WERI-Rb-1 (cell line): ENCODE data around the gene OR52K2.
"Not testable (repeated sequence)": the region's sequence is repeated elsewhere in the genome, so short reads cannot be mapped to it uniquely, and the experiment has no call there.

Experiments used
- DNase-seq: peaks from one replicate; pipeline ENCODE4 v3.0.0-alpha.2; 2020
- H3K27ac ChIP-seq: fragments of 250-450 bp; sonication (Bioruptor Pico); 2 replicates; pipeline ENCODE4 v1.5.1; 2020; ENCODE audit warnings: mild to moderate bottlenecking, moderate library complexity
- H3K27me3 ChIP-seq: fragments of 250-450 bp; sonication (Bioruptor Pico); 2 replicates; pipeline ENCODE4 v1.5.1; 2021; ENCODE audit warnings: mild to moderate bottlenecking, low read depth, moderate library complexity; ENCODE audit not compliant: insufficient read depth, severe bottlenecking
- H3K36me3 ChIP-seq: fragments of 250-450 bp; sonication (Bioruptor Pico); 2 replicates; pipeline ENCODE4 v1.5.1; 2020; ENCODE audit warnings: mild to moderate bottlenecking, moderate library complexity
- H3K4me3 ChIP-seq: 2 replicates; pipeline ENCODE4 v1.5.1; 2011; ENCODE audit warnings: low read depth, mild to moderate bottlenecking, control low read depth, low read length
- H3K9me3 ChIP-seq: fragments of 250-450 bp; sonication (Bioruptor Pico); 2 replicates; pipeline ENCODE4 v1.5.1; 2021; ENCODE audit warnings: mild to moderate bottlenecking, moderate library complexity; ENCODE audit not compliant: severe bottlenecking
- CTCF ChIP-seq: IDR thresholded peaks from 2 replicates; pipeline ENCODE4 v1.5.1; 2011; ENCODE audit warnings: low read depth, mild to moderate bottlenecking, control low read depth, inconsistent platforms, low read length

OR52K2 gene

DNA sequence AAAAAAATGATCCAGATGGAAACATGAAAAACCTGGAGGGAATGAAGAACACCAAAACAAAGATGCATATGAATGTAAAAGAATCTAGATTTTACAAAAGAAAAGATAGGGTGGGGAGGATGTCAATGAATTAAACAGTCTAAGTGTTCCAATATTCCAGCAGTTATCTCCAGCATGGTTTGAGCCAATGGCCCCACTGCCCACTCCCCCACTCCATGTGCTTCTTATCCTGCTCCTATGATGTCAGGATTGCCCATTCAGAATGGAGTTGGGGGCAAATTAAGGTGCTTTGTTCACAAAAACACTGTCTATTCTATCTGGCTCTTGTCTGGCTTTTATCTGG, 32.1 kb downstream of the OR52K2 start:
- Histone ChIP-seq H3K9me3 (no peaks in the 10 kb centered on the region), H3K4me3 (no peak overlapping the region), H3K27me3 (peaks cover 56% of the 10 kb centered on the region), H3K36me3 (no peaks in the 10 kb centered on the region), H3K27ac (no peak overlapping the region)
- DNase-seq, result no peak
- TF ChIP-seq CTCF, result no peak

GRCh38 chr11:4482445-4482844, 33.4 kb downstream of the OR52K2 start, which contains the start of gene OR52K1:
OR52K1 (plus strand) TSS chr11:4482646; CDS start chr11:4488901, 6,255 bp downstream.
- no peak for DNase-seq
- Histone ChIP-seq H3K27me3 (peaks cover 56% of the 10 kb centered on the region), H3K4me3 (no peak within 1 kb of the TSS)

DNA sequence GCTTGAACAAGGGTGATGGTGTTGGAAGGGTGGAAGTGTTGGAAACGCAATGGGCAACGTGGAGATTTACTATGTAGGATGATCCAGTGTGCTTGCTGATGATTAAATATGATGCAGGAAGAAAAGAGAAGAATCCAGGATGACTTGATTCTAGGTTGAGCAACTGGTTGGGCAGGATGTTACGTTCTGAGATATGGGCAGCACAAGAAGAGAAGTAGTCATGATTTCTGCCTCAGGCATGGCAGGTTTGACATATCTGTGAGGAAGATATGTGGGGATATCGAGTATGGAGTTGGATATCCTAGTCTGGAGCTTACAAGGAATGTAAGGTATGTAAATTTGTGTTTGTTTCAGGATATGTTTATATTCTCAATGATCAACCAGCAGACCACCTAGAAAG, 35.2 kb downstream of the OR52K2 start:
- no peaks in the 10 kb centered on the region for H3K9me3 ChIP-seq
- no peaks in the 10 kb centered on the region for H3K36me3 ChIP-seq
- peaks cover 49% of the 10 kb centered on the region for H3K27me3 ChIP-seq
- no peak for DNase-seq
- no peak for TF ChIP-seq CTCF
- H3K4me3 ChIP-seq, result no peak overlapping the region
- no peak overlapping the region for H3K27ac ChIP-seq

More at GRCh38 chr11:4482445-4482844, 33.4 kb downstream of the OR52K2 start, which contains the start of gene OR52K1:
- Histone ChIP-seq H3K9me3 (no peaks in the 10 kb centered on the region), H3K36me3 (no peaks in the 10 kb centered on the region), H3K27ac (no peak within 1 kb of the TSS)
- no peak for TF ChIP-seq CTCF

GRCh38 chr11:4491405-4491804, 42.3 kb downstream of the OR52K2 start:
- DNase-seq, H3K9me3 ChIP-seq, H3K4me3 ChIP-seq, H3K36me3 ChIP-seq, H3K27ac ChIP-seq: not testable (repeated sequence)
- peaks cover 64% of the 10 kb centered on the region for H3K27me3 ChIP-seq

- no peak overlapping the region for H3K27ac ChIP-seq
- no peak for TF ChIP-seq CTCF
- peaks cover 2% of the 10 kb centered on the region for H3K9me3 ChIP-seq
- no peak for DNase-seq
- H3K4me3 ChIP-seq, result no peak overlapping the region
- peaks cover 65% of the 10 kb centered on the region for H3K27me3 ChIP-seq
- no peaks in the 10 kb centered on the region for H3K36me3 ChIP-seq
Measured at GRCh38 chr11:4491878-4492606, 42.9 kb downstream of the OR52K2 start.

- H3K4me3 ChIP-seq, result no peak overlapping the region
- no peak for DNase-seq
- peaks cover 2% of the 10 kb centered on the region for H3K9me3 ChIP-seq
- no peak for TF ChIP-seq CTCF
- no peak overlapping the region for H3K27ac ChIP-seq
- peaks cover 68% of the 10 kb centered on the region for H3K27me3 ChIP-seq
- no peaks in the 10 kb centered on the region for H3K36me3 ChIP-seq
Measured at GRCh38 chr11:4493480-4493818, 44.4 kb downstream of the OR52K2 start.
